Right lobe of liver (tissue), 4 donors: ENCODE results near the gene PSKH1.
"Not testable (repeated sequence)": the region's sequence is repeated elsewhere in the genome, so short reads cannot be mapped to it uniquely, and the experiment has no call there.

Experiments
- CTCF ChIP-seq, 4 donors: fragments of 200-600 bp in 3 of 4; fragments of 450-650 bp in 1 of 4; IDR thresholded peaks; one replicate each; pipeline versions ENCODE4 v1.5.1 to v1.8.0; 2016 to 2022; ENCODE audit warnings: antibody characterized with exemption in 4 of 4, mild to moderate bottlenecking in 2 of 4
- POLR2A ChIP-seq: fragments of 450-650 bp; IDR thresholded peaks from one replicate; pipeline ENCODE4 v1.6.1; 2017; ENCODE audit warnings: antibody characterized with exemption, mild to moderate bottlenecking
- donor health status: DM: no; HTN: no; CAD: no.
- donor health status: DM: no; HTN: no; CAD: no.
- donor health status: DM: no; HTN: yes; CAD: no.

GRCh38 chr16:67972285-67972684 lies 79.2 kb downstream of the PSKH1 start:
- TF ChIP-seq CTCF (IDR thresholded peaks at IDR 0.05); POLR2A: not testable (repeated sequence)
